PC-9 (cell line): ENCODE data around the gene ARIH1.
"Not testable (repeated sequence)": the region's sequence is repeated elsewhere in the genome, so short reads cannot be mapped to it uniquely, and the experiment has no call there.

Experiments
- EZH2 ChIP-seq: fragments of 200-600 bp; sonication (generic); IDR thresholded peaks from 2 replicates; pipeline ENCODE4 v1.8.0; 2017; ENCODE audit warnings: antibody characterized with exemption, low read depth
- TF ChIP-seq, protein P1 (sequence below): fragments of 200-600 bp; sonication (generic); conservative IDR thresholded peaks from 2 replicates; pipeline ENCODE4 v1.6.1; 2017; ENCODE audit warnings: mixed run types, antibody characterized with exemption, mild to moderate bottlenecking, moderate library complexity

- TF ChIP-seq, protein P1, sequence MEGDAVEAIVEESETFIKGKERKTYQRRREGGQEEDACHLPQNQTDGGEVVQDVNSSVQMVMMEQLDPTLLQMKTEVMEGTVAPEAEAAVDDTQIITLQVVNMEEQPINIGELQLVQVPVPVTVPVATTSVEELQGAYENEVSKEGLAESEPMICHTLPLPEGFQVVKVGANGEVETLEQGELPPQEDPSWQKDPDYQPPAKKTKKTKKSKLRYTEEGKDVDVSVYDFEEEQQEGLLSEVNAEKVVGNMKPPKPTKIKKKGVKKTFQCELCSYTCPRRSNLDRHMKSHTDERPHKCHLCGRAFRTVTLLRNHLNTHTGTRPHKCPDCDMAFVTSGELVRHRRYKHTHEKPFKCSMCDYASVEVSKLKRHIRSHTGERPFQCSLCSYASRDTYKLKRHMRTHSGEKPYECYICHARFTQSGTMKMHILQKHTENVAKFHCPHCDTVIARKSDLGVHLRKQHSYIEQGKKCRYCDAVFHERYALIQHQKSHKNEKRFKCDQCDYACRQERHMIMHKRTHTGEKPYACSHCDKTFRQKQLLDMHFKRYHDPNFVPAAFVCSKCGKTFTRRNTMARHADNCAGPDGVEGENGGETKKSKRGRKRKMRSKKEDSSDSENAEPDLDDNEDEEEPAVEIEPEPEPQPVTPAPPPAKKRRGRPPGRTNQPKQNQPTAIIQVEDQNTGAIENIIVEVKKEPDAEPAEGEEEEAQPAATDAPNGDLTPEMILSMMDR, result not testable (repeated sequence)
- TF ChIP-seq EZH2, result not testable (repeated sequence)
Observed at GRCh38 chr15:72476330-72476729, 2.2 kb downstream of the ARIH1 start.
